IMR-90 (cell line): ENCODE results near the gene ECHS1. TPM values are rescaled to one million over a fixed set of nuclear protein-coding genes. Genes with fewer than 3 reads are reported as not detected.

ENCODE experiments used
- ATAC-seq: fragments of 200-7000 bp; cut with Tn5 transposase; 2 replicates; pipeline ENCODE4 v1.9.1; 2020; ENCODE audit warnings: low read depth, mild to moderate bottlenecking, moderate library complexity
- BruUV-seq: library from RNA; stranded (reverse); fragments of 400-500 nt; replicated peaks from 2 replicates; lab custom pipeline; 2021; lab: Mats Ljungman, UMichigan
- CTCF ChIA-PET: fragments of 300-600 bp; formaldehyde crosslinking; extraction: SDS; loops from one replicate; lab custom pipeline; 2021; ENCODE audit warnings: antibody characterized with exemption; lab: Yijun Ruan, JAX
- POLR2A ChIA-PET: fragments of 300-600 bp; sonication (Branson Sonifier 250); formaldehyde crosslinking; loops from one replicate; lab custom pipeline; 2022; ENCODE audit warnings: antibody characterized with exemption; ENCODE audit not compliant: unreplicated experiment; lab: Charles Lee
- DNase-seq: peaks from one replicate; pipeline ENCODE4 v3.0.0; 2013
- H2AFZ ChIP-seq: replicated peaks from 2 replicates; pipeline ENCODE3; 2013; ENCODE audit warnings: low read length, mild to moderate bottlenecking; ENCODE audit not compliant: poor library complexity
- H2AK5ac ChIP-seq: 2 replicates; pipeline ENCODE4 v1.6.1; 2013; ENCODE audit warnings: low read depth, low read length, inconsistent platforms
- H2AK9ac ChIP-seq: replicated peaks from 2 replicates; pipeline ENCODE3; 2013; ENCODE audit warnings: mild to moderate bottlenecking, low read depth, low read length, moderate library complexity; ENCODE audit not compliant: poor library complexity
- H2BK120ac ChIP-seq: 2 replicates; pipeline ENCODE4 v1.6.1; 2013; ENCODE audit warnings: low read depth, low read length, inconsistent platforms
- H2BK15ac ChIP-seq: 3 replicates; pipeline ENCODE4 v1.6.1; 2013; ENCODE audit warnings: low read depth, low read length, inconsistent platforms
- H2BK20ac ChIP-seq: 2 replicates; pipeline ENCODE4 v1.6.1; 2013; ENCODE audit warnings: low read depth, mild to moderate bottlenecking, inconsistent platforms, low read length, moderate library complexity
- H2BK5ac ChIP-seq: 2 replicates; pipeline ENCODE4 v1.6.1; 2013; ENCODE audit warnings: mild to moderate bottlenecking, low read depth, low read length, inconsistent platforms; ENCODE audit not compliant: poor library complexity, severe bottlenecking
- H3K14ac ChIP-seq: replicated peaks from 2 replicates; pipeline ENCODE4 v1.6.1; 2013; ENCODE audit warnings: low read depth, low read length, inconsistent platforms
- H3K18ac ChIP-seq: 2 replicates; pipeline ENCODE4 v1.6.1; 2013; ENCODE audit warnings: low read depth, low read length, control low read depth
- H3K23ac ChIP-seq: 2 replicates; pipeline ENCODE4 v1.6.1; 2013; ENCODE audit warnings: low read depth, low read length, inconsistent platforms
- H3K27ac ChIP-seq: 2 replicates; pipeline ENCODE4 v1.5.1; 2013; ENCODE audit warnings: mild to moderate bottlenecking, control low read depth, low read length; ENCODE audit not compliant: insufficient read depth
- H3K27me3 ChIP-seq: 2 replicates; pipeline ENCODE4 v1.6.1; 2013; ENCODE audit warnings: low read length; ENCODE audit not compliant: control insufficient read depth, insufficient read depth
- H3K36me3 ChIP-seq: 2 replicates; pipeline ENCODE4 v1.6.1; 2013; ENCODE audit warnings: low read length, mixed read lengths; ENCODE audit not compliant: control insufficient read depth, insufficient read depth
- H3K4ac ChIP-seq: 2 replicates; pipeline ENCODE4 v1.6.1; 2013; ENCODE audit warnings: low read depth, low read length, inconsistent platforms
- H3K4me1 ChIP-seq: 2 replicates; pipeline ENCODE4 v1.6.1; 2013; ENCODE audit warnings: low read length, mixed read lengths; ENCODE audit not compliant: control insufficient read depth, insufficient read depth
- H3K4me2 ChIP-seq: 2 replicates; pipeline ENCODE4 v1.6.1; 2013; ENCODE audit warnings: low read depth, mild to moderate bottlenecking, control low read depth, low read length, moderate library complexity
- H3K4me3 ChIP-seq: 2 replicates; pipeline ENCODE4 v1.5.1; 2013; ENCODE audit warnings: low read depth, mild to moderate bottlenecking, control low read depth, low read length, moderate library complexity; ENCODE audit not compliant: insufficient read depth
- H3K56ac ChIP-seq: 2 replicates; pipeline ENCODE4 v1.6.1; 2013; ENCODE audit warnings: low read length, inconsistent platforms; ENCODE audit not compliant: insufficient read depth; ENCODE audit errors: extremely low read depth
- H3K79me1 ChIP-seq, 2 experiments: 2 replicates each; pipeline ENCODE4 v1.6.1; 2013; ENCODE audit warnings: low read length in 2 of 2, inconsistent platforms in 1 of 2, low read depth in 1 of 2
- H3K9ac ChIP-seq: 2 replicates; pipeline ENCODE4 v1.6.1; 2013; ENCODE audit warnings: low read depth, low read length, control low read depth
- H3K9me1 ChIP-seq: 2 replicates; pipeline ENCODE4 v1.6.1; 2013; ENCODE audit warnings: low read length, inconsistent platforms; ENCODE audit not compliant: insufficient read depth
- H3K9me3 ChIP-seq: 2 replicates; pipeline ENCODE4 v1.6.1; 2013; ENCODE audit warnings: low read length; ENCODE audit not compliant: control insufficient read depth, insufficient read depth
- H4K20me1 ChIP-seq: 2 replicates; pipeline ENCODE4 v1.6.1; 2013; ENCODE audit warnings: low read length, inconsistent platforms; ENCODE audit not compliant: insufficient read depth
- H4K5ac ChIP-seq: 2 replicates; pipeline ENCODE4 v1.6.1; 2013; ENCODE audit warnings: mild to moderate bottlenecking, low read depth, low read length, control low read depth
- H4K8ac ChIP-seq, 2 experiments: 2 replicates each; pipeline ENCODE4 v1.6.1; 2013; ENCODE audit warnings: low read depth in 2 of 2, low read length in 2 of 2, control low read depth in 1 of 2, inconsistent platforms in 1 of 2
- H4K91ac ChIP-seq: 2 replicates; pipeline ENCODE4 v1.6.1; 2013; ENCODE audit warnings: low read depth, low read length, inconsistent platforms; ENCODE audit not compliant: insufficient read depth
- FOS ChIP-seq: fragments of 150-350 bp; IDR thresholded peaks from 2 replicates; pipeline ENCODE4 v1.6.1; 2016; ENCODE audit warnings: low read depth, low read length
- MAZ ChIP-seq: IDR thresholded peaks from 2 replicates; pipeline ENCODE4 v1.6.1; 2012; ENCODE audit warnings: low read depth, mild to moderate bottlenecking, low read length, improper control_type of control experiment, moderate library complexity, borderline replicate concordance
- WGBS, 2 experiments: methylation state at CpG; one replicate each; pipeline versions ENCODE4 v1.1.5 to v1.1.7; 2013; ENCODE audit warnings: missing lambda C conversion rate in 2 of 2; ENCODE audit not compliant: insufficient read length in 1 of 2; ENCODE audit errors: extremely low coverage in 2 of 2; 5-methylcytosine and 5-hydroxymethylcytosine counted together
- dilution Hi-C: fragments of 300-500 bp; cut with HindIII; formaldehyde crosslinking; loops from one replicate; pipeline ENCODE4 v1.14.3; 2018; ENCODE audit warnings: low sequenced_read_pairs; ENCODE audit not compliant: unreplicated experiment
- in situ Hi-C: fragments of 300-500 bp; cut with MboI; formaldehyde crosslinking; loops from 3 replicates; pipeline ENCODE4 v1.14.3; 2019; ENCODE audit warnings: low sequenced_read_pairs, inconsistent platforms, mixed read lengths
- intact Hi-C: fragments of 100-400 bp; cut with micrococcal nuclease; formaldehyde crosslinking; loops from 2 replicates; pipeline ENCODE4 v1.10.0; 2022
- polyA plus RNA-seq, 3 experiments: library from polyadenylated mRNA; depleted of rRNA; stranded (reverse); fragments of >200 nt; gene quantifications; 2 replicates each; pipeline ENCODE4 v1.2.3, GENCODE V29; 2012; ENCODE audit warnings: low replicate concordance in 1 of 3
- total RNA-seq: library from RNA; depleted of rRNA; stranded (reverse); fragments of >200 nt; gene quantifications from 2 replicates; pipeline ENCODE4 v1.2.3, GENCODE V29; 2012
- TF ChIP-seq, protein P1 (sequence below): fragments of 150-350 bp; IDR thresholded peaks from 2 replicates; pipeline ENCODE4 v1.6.1; 2016; ENCODE audit warnings: low read depth, mild to moderate bottlenecking, low read length, moderate library complexity, borderline replicate concordance
- TF ChIP-seq, protein P2 (sequence below): conservative IDR thresholded peaks from 2 replicates; pipeline ENCODE4 v1.5.1; 2012; ENCODE audit warnings: mild to moderate bottlenecking, low read depth, low read length, improper control_type of control experiment

Gene ECHS1
- total and polyA plus RNA-seq, 2 of the 4 experiments (the other 2 are of a cell fraction) = 60.8 to 84.2 TPM

DNA sequence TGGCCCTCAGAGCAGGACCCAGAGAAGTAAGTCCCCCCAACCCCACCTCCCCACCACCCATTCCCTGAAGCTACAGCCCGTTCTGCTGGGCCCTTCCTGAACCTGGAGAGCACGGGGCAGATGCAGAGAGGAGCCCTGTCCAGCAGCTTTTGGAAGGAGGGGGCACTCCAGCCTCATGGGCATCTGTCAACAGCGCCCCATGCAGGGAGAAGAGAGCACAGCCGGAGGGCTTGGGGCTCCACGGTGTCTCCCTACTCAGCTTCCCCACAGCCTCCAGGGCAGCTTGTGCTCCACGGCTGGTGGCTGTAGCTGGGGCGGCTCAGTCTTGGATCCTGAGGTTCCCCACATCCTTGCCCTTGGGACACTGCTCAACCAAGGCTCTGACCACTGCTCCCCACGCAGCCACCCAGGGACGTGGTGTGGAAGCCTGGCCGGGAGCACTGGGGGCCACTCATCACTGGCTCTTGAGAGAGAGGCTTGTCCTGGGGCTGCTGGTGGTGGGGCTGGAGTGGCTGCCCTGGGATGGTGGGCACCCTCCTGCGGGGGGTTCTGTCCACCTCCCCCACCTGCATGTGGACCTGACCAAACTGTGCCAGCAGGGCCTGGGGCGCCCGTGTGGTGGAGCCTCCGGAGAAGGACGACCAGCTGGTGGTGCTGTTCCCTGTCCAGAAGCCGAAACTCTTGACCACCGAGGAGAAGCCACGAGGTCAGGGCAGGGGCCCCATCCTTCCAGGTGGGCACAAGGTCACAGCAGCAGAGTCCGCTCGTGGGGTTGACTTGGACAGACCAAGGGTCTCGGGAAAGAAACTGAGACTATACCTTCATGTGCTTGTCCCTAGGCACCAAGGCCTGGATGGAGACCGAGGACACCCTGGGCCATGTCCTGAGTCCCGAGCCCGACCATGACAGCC is 21.5 kb downstream of the ECHS1 start:
- Histone ChIP-seq H3K79me1 (peaks cover 5 to 7% of the 10 kb centered on the region in 2 experiments; a peak in 1 of 4 replicates), H4K91ac (no peak overlapping the region), H3K9ac (no peak overlapping the region), H2BK20ac (no peak overlapping the region), H2BK5ac (no peak overlapping the region), H2BK120ac (no peak overlapping the region), H3K4me3 (no peak overlapping the region), H3K9me1 (0 out of 2 replicates have a peak, but pooled peaks cover 5% of the 10 kb centered on the region), H3K4me2 (no peak overlapping the region), H3K27me3 (peaks cover 3% of the 10 kb centered on the region; the same call in 1 of the 2 replicates), H2AFZ (no peak overlapping the region), H4K5ac (no peak overlapping the region), H3K23ac (no peak overlapping the region), H2BK15ac (no peak overlapping the region), H3K36me3 (peaks cover 5% of the 10 kb centered on the region; the same call in 1 of the 2 replicates), H4K20me1 (peaks cover 3% of the 10 kb centered on the region), H2AK9ac (peak overlapping the region; percentile 28), H3K9me3 (no peaks in the 10 kb centered on the region), H3K14ac (no peak overlapping the region), H3K27ac (no peak overlapping the region), H3K56ac (no peak overlapping the region), H3K4ac (no peak overlapping the region), H3K4me1 (peaks cover 2% of the 10 kb centered on the region; the same call in 1 of the 2 replicates), H2AK5ac (no peak overlapping the region), H3K18ac (no peak overlapping the region), H4K8ac (no peak overlapping the region)
- no peak; the same call in none of the 2 replicates for ATAC-seq
- no TSS peak for BruUV-seq
- 70% methylated on average over 14 of the region's 24 CpGs; no CpG with 5 or more reads in 1 of the 2 experiments for WGBS, 2 experiments
- no peak for DNase-seq
- ChIA-PET POLR2A (no interaction called here), CTCF (no interaction called here)
- TF ChIP-seq, protein P1, sequence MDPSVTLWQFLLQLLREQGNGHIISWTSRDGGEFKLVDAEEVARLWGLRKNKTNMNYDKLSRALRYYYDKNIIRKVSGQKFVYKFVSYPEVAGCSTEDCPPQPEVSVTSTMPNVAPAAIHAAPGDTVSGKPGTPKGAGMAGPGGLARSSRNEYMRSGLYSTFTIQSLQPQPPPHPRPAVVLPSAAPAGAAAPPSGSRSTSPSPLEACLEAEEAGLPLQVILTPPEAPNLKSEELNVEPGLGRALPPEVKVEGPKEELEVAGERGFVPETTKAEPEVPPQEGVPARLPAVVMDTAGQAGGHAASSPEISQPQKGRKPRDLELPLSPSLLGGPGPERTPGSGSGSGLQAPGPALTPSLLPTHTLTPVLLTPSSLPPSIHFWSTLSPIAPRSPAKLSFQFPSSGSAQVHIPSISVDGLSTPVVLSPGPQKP = no peak
- no peak for TF ChIP-seq FOS
- no peak for TF ChIP-seq MAZ
- TF ChIP-seq, protein P2, sequence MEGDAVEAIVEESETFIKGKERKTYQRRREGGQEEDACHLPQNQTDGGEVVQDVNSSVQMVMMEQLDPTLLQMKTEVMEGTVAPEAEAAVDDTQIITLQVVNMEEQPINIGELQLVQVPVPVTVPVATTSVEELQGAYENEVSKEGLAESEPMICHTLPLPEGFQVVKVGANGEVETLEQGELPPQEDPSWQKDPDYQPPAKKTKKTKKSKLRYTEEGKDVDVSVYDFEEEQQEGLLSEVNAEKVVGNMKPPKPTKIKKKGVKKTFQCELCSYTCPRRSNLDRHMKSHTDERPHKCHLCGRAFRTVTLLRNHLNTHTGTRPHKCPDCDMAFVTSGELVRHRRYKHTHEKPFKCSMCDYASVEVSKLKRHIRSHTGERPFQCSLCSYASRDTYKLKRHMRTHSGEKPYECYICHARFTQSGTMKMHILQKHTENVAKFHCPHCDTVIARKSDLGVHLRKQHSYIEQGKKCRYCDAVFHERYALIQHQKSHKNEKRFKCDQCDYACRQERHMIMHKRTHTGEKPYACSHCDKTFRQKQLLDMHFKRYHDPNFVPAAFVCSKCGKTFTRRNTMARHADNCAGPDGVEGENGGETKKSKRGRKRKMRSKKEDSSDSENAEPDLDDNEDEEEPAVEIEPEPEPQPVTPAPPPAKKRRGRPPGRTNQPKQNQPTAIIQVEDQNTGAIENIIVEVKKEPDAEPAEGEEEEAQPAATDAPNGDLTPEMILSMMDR = peak; percentile 9; the same call in 1 of the 2 replicates
- dilution Hi-C loops = no loop called here
- intact Hi-C loops = no loop called here
- in situ Hi-C loops = no loop called here
